HCEC 1CT (cell line): ENCODE results near the gene RBM12.
A peak's percentile ranks its signal among the peaks of the same experiment; 100 is the strongest.
"Not testable (repeated sequence)": the region's sequence is repeated elsewhere in the genome, so short reads cannot be mapped to it uniquely, and the experiment has no call there.

Experiments used
- DNase-seq: peaks from one replicate; pipeline ENCODE4 v3.0.0-alpha.2; 2017

The RBM12 gene

DNA sequence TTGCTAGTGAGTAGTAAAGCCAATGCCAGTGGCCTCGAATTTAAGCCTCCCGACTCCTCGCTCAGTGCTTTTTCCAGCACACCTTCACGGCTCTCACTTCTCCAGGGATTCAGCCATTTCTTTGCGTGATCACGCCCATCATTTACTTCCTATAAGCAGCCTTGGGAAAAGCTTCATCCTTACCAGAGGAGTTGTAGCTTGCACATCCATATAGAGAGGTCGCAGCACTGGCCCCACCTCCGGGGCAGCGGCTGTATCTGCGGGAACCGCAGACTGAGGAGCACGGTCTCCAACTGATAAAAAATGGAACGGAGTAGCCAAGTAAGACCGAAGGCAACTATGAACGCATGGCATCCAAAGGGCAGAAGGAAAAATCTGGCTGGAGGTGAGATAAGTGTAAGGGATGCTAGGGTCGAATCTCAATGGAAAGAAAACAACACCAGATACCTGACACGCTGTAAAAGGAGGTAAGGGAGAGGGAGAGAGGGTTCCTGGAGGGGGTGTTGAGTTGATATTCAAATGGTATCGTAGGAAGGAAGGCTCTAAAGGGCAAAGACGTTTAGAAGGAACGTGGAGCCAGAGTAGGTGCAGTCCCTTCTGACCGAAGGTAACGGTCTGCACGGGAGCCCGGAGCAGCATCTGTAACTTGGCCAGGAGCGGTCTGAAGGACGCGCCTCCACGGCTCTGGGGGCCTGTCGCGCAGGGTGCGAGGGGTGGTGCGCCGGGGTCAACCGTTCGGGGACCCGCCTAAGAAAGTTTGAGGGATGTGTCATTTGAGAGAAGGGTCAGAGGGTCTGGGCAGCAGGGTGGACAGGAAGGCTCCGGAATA is 33.8 kb upstream of the RBM12 start:
- DNase-seq: no peak

DNA sequence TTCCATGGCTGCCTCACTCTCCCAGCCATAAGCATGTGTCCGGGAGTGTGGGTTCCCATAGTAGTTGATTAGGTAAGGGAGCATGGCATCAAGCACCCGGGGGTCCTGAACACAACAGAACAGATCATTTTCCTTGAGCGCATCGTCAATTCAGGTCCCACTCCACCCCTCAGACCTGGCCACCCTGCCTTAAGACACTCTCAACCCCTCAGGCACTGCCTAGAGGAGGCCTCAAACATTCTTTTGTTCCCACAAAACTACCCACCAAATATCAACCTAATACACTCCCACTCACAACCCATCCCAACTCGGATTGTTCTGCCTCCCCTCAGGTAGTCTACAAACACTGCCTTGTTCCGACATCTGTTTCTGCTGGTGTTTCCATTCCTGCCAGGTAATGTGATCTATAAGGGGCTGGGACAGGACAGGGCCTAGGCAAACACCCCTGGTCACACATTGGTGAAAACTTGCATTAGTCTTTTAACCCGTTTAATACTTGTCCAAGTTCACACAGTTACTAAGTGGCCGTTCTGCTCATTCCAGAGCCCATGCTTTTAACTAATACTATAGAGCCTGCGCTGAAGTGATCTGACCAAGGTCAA is 33.1 kb upstream of the RBM12 start:
- DNase-seq: no peak

DNA sequence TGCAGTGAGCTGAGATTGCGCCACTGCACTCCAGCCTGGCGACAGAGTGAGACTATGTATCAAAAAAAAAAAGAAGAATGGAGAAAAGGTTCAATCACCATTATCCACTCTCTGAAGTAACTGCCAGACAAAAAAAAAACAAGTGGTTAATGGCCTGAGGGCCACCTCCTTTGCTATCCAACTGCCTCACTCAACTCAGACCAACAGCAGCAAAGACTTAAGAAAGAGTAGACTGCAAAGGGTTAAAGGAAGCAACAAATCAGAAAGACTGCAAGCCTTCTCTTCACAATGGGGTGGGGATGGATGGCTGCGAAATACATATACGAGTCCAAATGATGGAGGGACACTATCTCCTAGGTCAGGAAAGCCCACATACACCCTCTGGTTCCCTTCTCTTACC is 31.3 kb upstream of the RBM12 start:
- DNase-seq: no peak

DNA sequence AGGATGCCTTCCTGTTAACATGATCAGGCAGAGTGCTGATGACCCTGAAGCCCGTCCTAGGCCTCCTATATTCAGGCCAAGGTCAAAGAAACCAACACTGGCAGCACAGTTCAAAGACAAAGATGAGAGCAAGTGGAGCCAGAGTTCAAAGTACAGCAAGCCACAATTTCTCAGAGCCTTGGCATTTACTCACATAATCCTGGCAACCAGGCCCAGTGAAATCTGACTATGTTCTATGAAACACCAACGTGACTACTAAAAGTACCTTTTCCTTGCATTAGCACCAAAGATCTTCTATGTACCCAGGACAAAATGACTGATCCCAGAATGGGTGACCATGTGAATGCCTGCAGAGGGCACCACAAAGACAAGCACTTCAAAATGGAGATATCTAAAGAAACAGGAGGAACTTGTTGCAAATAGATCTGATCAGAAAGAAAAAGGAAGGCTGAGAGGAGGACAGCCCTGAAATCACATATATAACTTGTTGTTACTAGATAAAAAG is 30.6 kb upstream of the RBM12 start:
- no peak for DNase-seq

DNA sequence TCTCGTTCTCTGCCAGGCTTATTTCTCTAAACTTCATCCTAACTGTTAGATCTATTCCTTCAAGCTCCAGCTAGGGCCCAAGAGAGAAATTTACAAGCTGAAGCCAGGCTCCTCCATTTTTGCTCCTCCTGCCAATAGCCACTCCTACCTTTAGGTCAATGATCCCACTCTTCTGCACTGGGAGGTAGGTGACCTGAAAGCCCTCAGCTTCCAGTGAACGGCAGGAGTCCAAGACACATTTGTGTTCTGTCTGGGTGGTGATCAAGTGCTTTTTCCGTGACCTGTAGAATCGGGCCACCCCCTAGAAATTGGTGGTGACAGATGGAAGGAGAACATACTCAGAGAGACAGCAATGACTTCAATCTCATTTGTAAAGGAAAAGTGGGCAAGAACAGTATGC is 25.6 kb upstream of the RBM12 start:
- DNase-seq: no peak

DNA sequence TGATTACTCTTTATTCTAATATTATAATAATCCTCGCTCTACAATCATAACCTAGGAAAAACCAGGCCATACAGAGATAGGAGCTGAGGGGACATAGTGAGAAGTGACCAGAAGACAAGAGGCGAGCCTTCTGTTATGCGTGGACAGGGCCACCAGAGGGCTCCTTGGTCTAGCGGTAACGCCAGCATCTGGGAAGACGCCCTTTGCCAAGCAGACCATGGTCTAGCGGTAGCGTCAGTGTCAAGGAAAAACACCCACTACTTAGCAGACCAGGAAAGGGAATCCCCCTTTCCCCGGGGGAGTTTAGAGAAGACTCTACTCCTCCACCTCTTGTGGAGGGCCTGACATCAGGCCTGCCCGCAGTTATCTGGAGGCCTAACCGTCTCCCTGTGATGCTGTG is 22.2 kb upstream of the RBM12 start:
- not testable (repeated sequence) for DNase-seq

DNA sequence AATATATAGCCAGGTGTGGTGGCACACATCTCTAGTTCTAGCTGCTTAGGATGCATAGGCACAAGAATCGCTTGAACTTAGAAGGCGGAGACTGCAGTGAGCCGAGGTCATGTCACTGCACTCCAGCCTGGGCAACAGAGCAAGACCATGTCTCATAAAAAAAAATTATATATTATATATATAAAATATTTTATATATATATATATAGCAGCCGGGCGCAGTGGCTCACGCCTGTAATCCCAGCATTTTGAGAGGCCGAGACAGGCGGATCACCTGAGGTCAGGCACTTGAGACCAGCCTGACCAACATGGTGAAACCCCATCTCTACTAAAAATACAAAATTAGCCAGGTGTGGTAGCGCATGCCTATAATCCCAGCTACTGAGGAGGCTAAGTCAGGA is 20.7 kb upstream of the RBM12 start:
- DNase-seq: not testable (repeated sequence)

DNA sequence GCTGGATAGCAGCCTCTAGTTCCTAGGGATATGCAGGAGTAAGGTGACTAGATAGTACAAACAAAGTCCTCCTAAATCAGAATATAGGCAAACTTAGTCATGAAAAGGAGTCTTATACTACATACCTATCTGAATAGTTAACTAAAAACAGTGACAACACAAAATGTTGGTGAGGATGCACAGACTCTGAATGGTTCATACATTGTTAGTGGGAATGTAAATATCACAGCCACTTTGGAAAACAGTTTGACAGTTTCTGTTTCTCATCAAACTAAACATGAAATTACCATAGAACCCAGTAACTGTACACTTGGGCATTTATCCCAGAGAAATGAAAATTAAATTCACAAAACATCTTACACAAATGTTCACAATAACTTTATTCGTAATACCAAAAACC is 17.3 kb upstream of the RBM12 start:
- no peak for DNase-seq

DNA sequence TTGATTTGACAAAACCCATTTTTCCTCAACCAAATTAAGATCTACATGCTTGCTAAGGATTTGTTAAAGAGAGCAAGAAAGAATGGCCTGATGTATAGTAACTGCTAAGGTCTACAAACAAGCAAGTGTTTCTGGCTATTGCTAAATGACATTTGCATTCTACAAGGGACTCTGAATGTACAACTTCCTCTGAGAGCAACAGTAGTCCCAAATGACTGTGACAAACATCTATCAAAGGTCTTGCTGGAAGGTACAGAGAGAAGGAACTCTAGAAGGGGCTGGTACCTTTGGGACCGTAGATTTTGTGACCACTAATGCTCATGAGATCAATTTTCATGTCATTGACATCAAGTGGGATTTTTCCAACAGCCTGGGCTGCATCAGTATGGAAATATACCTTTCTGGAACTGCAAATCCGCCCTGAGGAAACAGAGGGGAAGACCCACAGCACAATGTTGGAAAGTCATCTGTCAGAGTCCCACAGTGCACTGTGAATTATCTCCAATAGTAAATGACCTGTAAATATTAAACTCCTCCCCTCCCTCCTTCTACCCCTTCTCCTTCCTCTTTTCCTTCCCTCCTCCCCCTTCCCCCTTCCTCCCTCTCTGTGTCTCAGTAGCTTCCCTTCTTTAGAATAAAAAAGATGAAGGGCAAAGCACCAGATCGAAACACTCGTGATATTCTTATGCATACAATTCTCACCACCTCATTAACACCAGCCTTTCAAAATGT is 15.9 kb upstream of the RBM12 start:
- no peak for DNase-seq

DNA sequence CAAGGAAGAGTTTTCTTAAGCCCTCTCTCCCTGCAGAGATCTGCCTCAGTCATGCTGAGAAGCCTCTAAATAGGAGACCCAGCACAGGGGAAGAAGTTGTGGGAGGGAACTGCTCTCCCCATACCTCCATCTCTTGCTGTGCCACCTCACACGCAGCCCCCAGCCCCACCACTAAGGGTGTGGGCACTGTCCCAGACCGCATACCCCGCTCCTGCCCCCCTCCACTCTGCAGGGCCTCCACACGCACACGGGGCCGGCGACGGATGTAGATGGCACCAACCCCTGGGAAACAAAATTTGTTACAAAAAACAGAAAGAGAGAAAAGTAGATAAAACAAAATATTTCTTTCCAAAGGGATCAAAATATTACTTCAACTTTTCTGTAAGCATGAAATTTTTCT is 10.2 kb upstream of the RBM12 start:
- no peak for DNase-seq

DNA sequence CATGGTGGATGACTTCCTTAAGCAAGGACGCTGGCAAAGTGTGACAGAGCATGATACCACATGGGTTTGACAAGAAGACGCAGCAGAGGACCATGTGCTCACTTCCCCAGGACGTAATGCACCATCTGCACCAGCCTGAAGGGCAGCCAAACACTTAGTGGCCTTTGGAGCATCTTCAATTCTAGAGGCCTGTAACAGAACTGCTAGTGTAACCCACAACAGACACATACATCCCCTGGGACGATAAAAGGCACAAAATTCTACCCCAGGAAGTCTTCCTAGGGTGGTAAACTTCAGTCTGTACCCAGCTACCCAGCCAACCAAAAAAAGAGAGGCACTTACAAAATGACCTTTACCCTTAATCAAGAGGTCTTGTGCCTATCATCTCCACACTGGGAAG is 9.2 kb upstream of the RBM12 start:
- no peak for DNase-seq

DNA sequence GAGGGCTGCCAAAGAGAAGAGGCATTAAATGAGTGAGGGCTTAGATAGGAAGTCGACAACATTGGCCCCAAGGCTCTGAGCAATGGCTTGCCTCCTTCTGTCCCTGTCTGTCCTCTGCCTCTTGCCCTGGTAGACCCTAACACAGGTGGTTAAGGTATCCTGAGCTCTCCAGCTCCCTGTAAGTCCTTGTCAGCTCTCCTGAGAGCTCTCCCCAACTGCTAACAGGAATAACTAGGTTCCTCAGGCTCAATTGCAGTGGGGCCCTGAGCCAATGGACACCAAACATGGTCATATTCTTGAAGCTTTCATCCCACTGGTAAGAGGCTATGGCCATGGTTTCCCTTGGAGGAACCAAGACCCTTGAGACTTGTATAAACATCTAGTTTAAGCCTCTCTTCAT is 5.0 kb upstream of the RBM12 start:
- DNase-seq: no peak

DNA sequence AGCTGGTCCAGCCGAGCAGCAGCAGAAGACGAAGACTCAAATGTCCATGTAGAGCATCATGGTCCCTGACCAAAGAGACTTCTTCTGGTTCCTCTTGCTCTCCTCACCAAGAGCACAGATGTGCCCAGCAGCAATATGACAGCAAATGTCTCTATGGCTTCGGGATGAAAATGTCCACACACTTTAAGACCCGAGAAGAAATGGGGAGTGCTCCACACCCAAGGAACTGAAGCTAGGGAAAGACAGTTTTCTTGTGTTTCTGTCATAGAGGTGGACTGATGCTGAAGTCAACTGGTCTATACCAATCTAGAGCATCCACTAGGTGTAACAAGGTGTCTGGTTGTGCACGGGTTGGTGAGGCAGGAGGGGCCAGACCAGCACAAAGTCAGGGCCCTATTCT is 4.5 kb upstream of the RBM12 start:
- no peak for DNase-seq

DNA sequence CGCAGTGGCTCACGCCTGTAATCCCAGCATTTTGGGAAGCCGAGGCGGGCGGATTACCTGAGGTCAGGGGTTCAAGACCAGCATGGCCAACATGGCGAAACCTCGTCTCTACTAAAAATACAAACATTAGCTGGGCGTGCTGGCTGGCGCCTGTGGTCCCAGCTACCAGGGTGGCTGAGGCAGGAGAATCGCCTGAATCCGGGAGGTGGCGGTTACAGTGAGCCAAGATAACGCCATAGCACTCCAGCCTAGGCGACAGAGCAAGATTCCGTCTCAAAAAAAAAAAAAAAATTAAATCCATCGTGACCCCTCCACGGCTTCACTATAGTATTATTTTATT is 1.2 kb upstream of the RBM12 start:
- no peak for DNase-seq

DNA sequence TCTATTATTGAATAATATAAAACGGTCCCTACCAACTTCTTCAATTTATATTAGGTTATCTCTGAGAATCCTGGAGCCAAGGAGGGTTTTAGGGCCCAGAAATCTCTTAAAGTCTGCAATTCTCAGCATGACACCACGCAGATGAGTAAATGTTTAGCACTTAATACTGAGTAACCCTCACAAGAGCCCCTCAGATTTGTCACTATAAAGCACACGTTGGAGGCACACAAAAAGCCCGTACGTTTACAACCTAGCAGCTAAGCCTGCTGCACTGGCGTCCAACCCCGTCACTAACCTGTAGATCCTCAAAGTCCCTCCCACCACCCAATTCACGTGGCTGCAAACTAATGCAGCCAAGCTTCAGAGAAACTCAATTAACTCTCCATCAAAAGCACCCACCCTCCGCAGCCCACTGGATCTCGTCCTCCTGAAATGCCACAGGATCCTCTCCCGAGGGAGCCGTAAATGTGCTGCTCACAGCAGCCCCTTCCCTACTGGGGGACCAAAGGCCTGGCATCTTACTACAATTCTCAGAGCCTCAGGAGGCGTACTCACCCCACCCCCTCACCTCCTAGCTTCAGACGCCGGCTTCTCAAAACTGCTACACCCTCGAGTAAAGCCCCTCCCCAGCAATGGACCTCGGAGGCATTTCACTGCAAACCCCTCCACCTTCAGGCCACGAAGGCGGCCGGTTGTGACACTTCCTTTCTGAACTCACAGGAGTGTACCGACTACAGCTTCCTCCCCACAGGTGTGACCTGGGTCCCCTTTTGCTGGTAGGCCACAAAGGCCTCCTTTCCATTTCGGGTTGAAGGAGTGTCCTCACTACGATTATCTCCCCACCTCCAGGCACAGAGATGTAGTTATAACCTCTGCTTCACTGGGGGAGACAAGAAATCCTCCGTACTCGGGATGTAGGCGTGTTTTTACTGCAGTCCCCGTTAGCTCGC is 909 bp downstream of the RBM12 start:
- peak; percentile 31 for DNase-seq

DNA sequence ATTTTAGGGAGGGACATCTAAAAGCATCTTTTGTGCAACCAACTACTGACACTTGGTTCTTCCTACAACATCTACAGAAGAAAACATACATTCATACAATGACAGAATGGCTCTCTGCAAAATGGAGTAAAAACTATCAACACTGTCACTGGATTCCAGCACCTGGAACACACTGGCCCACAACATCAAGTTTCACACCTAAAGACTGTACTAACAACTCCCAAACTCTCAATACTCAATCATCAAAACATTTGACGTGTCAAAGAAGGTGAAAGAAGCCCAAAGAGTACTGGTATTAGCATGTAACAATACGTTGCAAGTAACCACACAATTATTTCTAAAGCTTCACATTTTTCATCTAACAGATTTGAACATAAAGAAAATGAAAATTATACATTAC is 2.1 kb downstream of the RBM12 start:
- DNase-seq: no peak

DNA sequence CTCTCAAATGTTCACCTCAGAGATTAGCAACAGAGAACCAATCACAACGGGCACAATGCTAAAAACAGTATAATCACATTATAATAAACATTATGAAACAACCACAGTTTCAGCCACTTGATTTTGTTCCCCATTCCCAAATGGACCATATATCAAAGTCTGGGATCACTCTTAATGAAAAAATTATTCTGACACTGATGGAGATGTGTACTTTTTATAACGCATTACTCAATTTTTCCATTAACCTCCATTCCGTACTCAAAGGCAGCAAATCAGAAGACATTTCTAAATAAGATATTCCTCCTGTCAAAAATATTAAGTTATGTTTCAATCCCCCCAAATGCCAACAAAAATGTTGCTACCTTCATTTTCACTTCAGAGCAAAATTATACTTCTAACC is 2.8 kb downstream of the RBM12 start:
- DNase-seq: no peak

DNA sequence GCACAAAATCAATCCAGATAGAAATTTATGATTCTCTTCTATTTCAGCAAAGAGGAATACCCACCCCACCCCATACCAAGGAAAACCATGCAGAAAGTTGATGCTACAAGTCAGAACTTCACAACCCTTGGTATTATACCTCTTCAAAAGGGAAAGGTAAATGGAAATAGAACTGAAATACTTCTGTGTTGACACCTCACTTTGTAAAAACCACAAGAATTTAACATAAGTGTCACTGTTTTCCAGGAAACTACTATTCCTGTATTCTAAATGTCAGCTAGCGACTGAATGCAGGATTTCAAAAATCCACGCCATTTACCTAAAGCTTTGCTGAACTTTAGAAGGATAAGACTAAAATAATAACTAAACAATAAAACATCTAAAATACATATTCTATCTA is 3.6 kb downstream of the RBM12 start:
- DNase-seq: peak; percentile 27

DNA sequence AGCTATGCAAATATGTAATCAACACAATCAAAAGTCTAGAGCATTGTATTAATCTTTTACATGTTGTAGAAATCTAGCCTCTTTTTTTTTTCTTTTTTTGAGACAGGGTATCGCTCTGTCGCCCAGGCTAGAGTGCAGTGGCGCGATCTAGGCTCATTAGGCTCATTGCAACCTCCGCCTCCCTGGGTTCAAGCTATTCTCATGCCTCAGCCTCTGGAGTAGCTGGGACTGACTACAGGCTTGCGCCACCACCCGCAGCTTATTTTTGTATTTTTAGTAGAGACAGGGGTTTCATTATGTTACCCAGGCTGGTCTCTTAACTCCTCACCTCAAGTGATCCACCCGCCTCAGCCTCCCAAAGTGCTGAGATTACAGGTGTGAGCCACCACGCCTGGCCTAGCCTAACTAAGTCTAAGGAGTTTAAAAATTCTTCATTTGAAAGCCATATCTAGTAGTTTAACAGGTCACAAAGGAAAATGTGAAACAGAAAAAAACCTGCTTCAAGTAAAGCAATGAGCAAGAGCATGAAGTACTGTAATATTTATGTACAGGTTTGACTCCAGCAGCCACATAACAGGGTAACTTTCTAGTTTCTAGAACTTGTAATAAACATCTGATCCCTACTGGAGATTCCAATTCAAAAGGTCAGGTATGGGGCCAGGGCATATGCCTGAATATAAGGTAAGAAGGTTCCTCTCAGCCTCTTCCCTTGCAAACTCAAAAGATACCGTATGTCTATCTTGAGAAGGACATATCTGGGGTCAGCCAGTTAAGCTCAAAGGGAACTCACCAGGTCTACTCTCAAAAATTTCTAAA is 4.4 kb downstream of the RBM12 start:
- no peak for DNase-seq

DNA sequence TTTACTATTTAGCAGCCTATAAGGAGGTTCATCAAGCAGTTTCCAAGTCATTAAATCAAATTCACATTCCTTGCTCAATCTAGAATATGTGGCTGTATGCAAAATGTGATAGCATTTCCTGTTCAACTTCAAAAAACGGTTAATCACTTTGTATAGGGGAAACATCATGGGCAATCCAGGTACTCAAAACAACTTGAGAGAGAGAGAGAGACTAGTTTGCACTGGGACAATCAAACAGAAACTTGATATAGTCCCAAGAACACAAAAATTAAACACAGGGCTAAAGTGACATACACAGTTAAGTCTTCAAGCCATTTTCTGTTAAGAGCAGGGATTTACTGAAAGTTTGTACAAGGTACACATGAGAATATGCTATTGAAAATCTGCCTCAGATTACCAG is 7.4 kb downstream of the RBM12 start:
- DNase-seq: no peak

DNA sequence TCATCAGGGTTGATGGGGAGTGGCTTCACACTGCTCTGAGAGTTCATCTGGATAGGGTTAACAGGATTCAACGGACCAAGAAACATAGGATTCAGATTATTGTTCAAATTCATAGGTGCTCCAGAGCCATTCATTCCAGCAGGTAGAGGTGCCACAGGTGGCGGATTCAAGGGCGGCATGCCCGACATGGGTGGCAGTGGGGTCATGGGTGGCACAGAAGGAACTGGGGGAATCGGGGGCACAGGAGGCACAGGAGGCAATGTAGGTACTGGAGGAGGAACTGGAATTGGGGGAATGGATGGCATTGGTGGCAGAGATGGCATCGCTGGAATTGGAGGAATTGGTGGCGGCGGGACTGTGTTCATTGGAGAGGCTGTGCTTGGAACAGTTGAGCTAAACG is 10.3 kb downstream of the RBM12 start:
- DNase-seq: no peak

DNA sequence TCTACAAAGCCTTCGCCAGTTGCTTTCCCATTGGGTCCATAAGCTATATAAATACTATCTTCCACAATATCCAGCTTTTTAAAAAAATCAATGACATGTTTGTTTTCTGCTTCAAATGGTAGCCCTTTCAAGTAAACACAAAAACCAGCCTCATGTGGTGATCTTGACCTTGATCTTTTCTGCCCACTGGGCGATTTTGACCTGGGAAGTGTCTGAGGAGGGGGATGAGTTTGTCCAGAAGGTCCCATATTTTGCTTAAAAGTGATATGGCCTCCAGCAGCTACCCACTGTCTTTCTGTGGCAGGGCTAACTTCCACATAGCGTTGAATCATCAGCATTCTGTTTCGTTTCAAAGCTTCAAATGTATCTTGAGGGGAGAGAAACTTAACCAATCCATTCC is 10.8 kb downstream of the RBM12 start:
- DNase-seq: no peak
